ENCODE data around the gene SLC8B1.

GRCh38 chr12:113359939-113360748, 25.2 kb upstream of the SLC8B1 start:
- TF ChIP-seq, protein P1, sequence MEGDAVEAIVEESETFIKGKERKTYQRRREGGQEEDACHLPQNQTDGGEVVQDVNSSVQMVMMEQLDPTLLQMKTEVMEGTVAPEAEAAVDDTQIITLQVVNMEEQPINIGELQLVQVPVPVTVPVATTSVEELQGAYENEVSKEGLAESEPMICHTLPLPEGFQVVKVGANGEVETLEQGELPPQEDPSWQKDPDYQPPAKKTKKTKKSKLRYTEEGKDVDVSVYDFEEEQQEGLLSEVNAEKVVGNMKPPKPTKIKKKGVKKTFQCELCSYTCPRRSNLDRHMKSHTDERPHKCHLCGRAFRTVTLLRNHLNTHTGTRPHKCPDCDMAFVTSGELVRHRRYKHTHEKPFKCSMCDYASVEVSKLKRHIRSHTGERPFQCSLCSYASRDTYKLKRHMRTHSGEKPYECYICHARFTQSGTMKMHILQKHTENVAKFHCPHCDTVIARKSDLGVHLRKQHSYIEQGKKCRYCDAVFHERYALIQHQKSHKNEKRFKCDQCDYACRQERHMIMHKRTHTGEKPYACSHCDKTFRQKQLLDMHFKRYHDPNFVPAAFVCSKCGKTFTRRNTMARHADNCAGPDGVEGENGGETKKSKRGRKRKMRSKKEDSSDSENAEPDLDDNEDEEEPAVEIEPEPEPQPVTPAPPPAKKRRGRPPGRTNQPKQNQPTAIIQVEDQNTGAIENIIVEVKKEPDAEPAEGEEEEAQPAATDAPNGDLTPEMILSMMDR (conservative IDR thresholded peaks at IDR 0.05; ENCODE audit: low read depth, low read length) = 0 out of 2 replicates have a peak, but pooled peaks have one; percentile 9
- no peak for TF ChIP-seq EZH2 (IDR thresholded peaks at IDR 0.05; ENCODE audit: borderline replicate concordance, low read depth, low read length, poor library complexity, severe bottlenecking)
